Natural killer cell (primary cell): ENCODE results near the gene CIB2. TPM values are rescaled to one million over a fixed set of nuclear protein-coding genes. Genes with fewer than 3 reads are reported as not detected.
A peak's percentile ranks its signal among the peaks of the same experiment; 100 is the strongest.

ENCODE experiments used
- ATAC-seq, 3 donors: fragments of 150-1000 bp in 2 of 3; fragments of 200-7000 bp in 1 of 3; cut with Tn5 transposase; 1 replicate in 1 of 3; 2 replicates in 2 of 3; pipeline ENCODE4 v1.10.0; 2021; ENCODE audit warnings: mild to moderate bottlenecking in 2 of 3, moderate library complexity in 2 of 3
- DNase-seq, 2 donors: peaks; one replicate each; pipeline versions ENCODE4 v3.0.0 to v3.0.0-alpha.2; 2013 to 2021; ENCODE audit warnings: mixed read lengths in 1 of 2
- H3K27ac ChIP-seq: one replicate; pipeline ENCODE4 v1.5.1; 2013; ENCODE audit warnings: mild to moderate bottlenecking, low read length
- H3K27me3 ChIP-seq: one replicate; pipeline ENCODE4 v1.6.1; 2013; ENCODE audit warnings: low read length; ENCODE audit not compliant: control insufficient read depth, insufficient read depth
- H3K36me3 ChIP-seq: one replicate; pipeline ENCODE4 v1.6.1; 2013; ENCODE audit warnings: low read length; ENCODE audit not compliant: control insufficient read depth, insufficient read depth
- H3K4me1 ChIP-seq: one replicate; pipeline ENCODE4 v1.6.1; 2013; ENCODE audit warnings: low read length; ENCODE audit not compliant: control insufficient read depth, insufficient read depth
- H3K4me3 ChIP-seq: one replicate; pipeline ENCODE4 v1.5.1; 2013; ENCODE audit warnings: low read length
- H3K9me3 ChIP-seq: one replicate; pipeline ENCODE4 v1.6.1; 2013; ENCODE audit warnings: low read length; ENCODE audit not compliant: control insufficient read depth, insufficient read depth
- H3K27ac Mint-ChIP-seq, 2 donors: one replicate each; pipeline ENCODE4 v1.8.0; 2022; ENCODE audit warnings: mild to moderate bottlenecking in 2 of 2, mixed read lengths in 2 of 2, moderate library complexity in 1 of 2
- H3K27me3 Mint-ChIP-seq, 2 donors: one replicate each; pipeline ENCODE4 v1.8.0; 2022; ENCODE audit warnings: low read depth in 2 of 2, mixed read lengths in 2 of 2
- H3K36me3 Mint-ChIP-seq: one replicate; pipeline ENCODE4 v1.8.0; 2022; ENCODE audit warnings: mixed read lengths
- H3K4me1 Mint-ChIP-seq, 2 donors: one replicate each; pipeline ENCODE4 v1.8.0; 2022; ENCODE audit warnings: mixed read lengths in 2 of 2
- H3K4me3 Mint-ChIP-seq: one replicate; pipeline ENCODE4 v1.8.0; 2022; ENCODE audit warnings: mild to moderate bottlenecking, moderate library complexity, mixed read lengths
- H3K9me3 Mint-ChIP-seq, 2 donors: one replicate each; pipeline ENCODE4 v1.8.0; 2022; ENCODE audit warnings: mixed read lengths in 2 of 2
- CTCF ChIP-seq: fragments of 200-600 bp; IDR thresholded peaks from one replicate; pipeline ENCODE4 v1.8.0; 2022; ENCODE audit warnings: antibody characterized with exemption
- WGBS: methylation state at CpG from one replicate; pipeline ENCODE4 v1.1.7; 2013; ENCODE audit warnings: missing lambda C conversion rate; ENCODE audit not compliant: insufficient coverage; 5-methylcytosine and 5-hydroxymethylcytosine counted together
- intact Hi-C: fragments of 100-400 bp; cut with micrococcal nuclease; formaldehyde crosslinking; loops from one replicate; pipeline ENCODE4 v1.14.2; 2022
- total RNA-seq, 4 donors: library from RNA; stranded (reverse); fragments of 120-200 nt in 1 of 4; gene quantifications; one replicate each; pipeline versions ENCODE4 v1.2.3 to v1.2.4, GENCODE V29; 2013 to 2022

CIB2 gene
- total RNA-seq, 3 donors from 2014 or later (not counting 1 experiment from before 2014, with no cell fraction given) = 0.25 to 1.5 (median 0.99) TPM

GRCh38 chr15:78069052-78069414 is 62.2 kb downstream of the CIB2 start:
- TF ChIP-seq CTCF = no peak
- no peaks in the 10 kb centered on the region for H3K9me3 ChIP-seq
- peaks cover 56% of the 10 kb centered on the region for H3K4me1 ChIP-seq
- DNase-seq (no peak), ATAC-seq (peak; percentile 27 to 42 (median 34))
- Mint-ChIP-seq H3K4me3 (peak overlapping the region; percentile 80), H3K27me3 (no peaks in the 10 kb centered on the region), H3K9me3 (no peaks in the 10 kb centered on the region), H3K36me3 (no peaks in the 10 kb centered on the region), H3K4me1 (peaks cover 8 to 13% of the 10 kb centered on the region in 2 donors), H3K27ac (no peak overlapping the region)
- H3K36me3 ChIP-seq = no peaks in the 10 kb centered on the region
- no peaks in the 10 kb centered on the region for H3K27me3 ChIP-seq
- peak overlapping the region; percentile 70 for H3K27ac ChIP-seq
- intact Hi-C loops = loop anchor here (2.0 to 5.0 kb wide), 2 partner anchors 33 to 34 kb away; no protein-coding TSS in a partner anchor
- no peak overlapping the region for H3K4me3 ChIP-seq
- WGBS = 14% methylated on average over 5 of the region's 7 CpGs

GRCh38 chr15:78067328-78068228 is 63.7 kb downstream of the CIB2 start:
- Histone ChIP-seq H3K36me3 (no peaks in the 10 kb centered on the region), H3K9me3 (no peaks in the 10 kb centered on the region), H3K4me3 (no peak overlapping the region), H3K4me1 (peaks cover 60% of the 10 kb centered on the region), H3K27ac (peak overlapping the region; percentile 70), H3K27me3 (no peaks in the 10 kb centered on the region)
- Mint-ChIP-seq H3K27ac (no peak overlapping the region), H3K27me3 (no peaks in the 10 kb centered on the region), H3K9me3 (no peaks in the 10 kb centered on the region), H3K36me3 (no peaks in the 10 kb centered on the region), H3K4me3 (peak overlapping the region; percentile 54), H3K4me1 (peaks cover 11 to 16% of the 10 kb centered on the region in 2 donors)
- DNase-seq (no peak), ATAC-seq (no peak)
- 80% methylated on average over 1 of the region's 1 CpG for WGBS
- intact Hi-C loops = loop anchor here (1.0 to 5.0 kb wide), 3 partner anchors 17 to 35 kb away; no protein-coding TSS in a partner anchor
- no peak for TF ChIP-seq CTCF

GRCh38 chr15:78065973-78066946 is 65.0 kb downstream of the CIB2 start:
- H3K4me3 ChIP-seq = no peak overlapping the region
- H3K9me3 ChIP-seq = no peaks in the 10 kb centered on the region
- no peak for ATAC-seq
- no peak for TF ChIP-seq CTCF
- Mint-ChIP-seq H3K9me3 (no peaks in the 10 kb centered on the region), H3K27ac (no peak overlapping the region), H3K4me3 (peak overlapping the region; percentile 47), H3K36me3 (no peaks in the 10 kb centered on the region), H3K27me3 (no peaks in the 10 kb centered on the region), H3K4me1 (peaks cover 14 to 15% of the 10 kb centered on the region in 2 donors)
- intact Hi-C loops = loop anchor here (5.0 kb wide), 1 partner anchor 36 kb away; no protein-coding TSS in a partner anchor
- peaks cover 64% of the 10 kb centered on the region for H3K4me1 ChIP-seq
- no peaks in the 10 kb centered on the region for H3K36me3 ChIP-seq
- no peak for DNase-seq
- H3K27ac ChIP-seq = peak overlapping the region; percentile 40
- no peaks in the 10 kb centered on the region for H3K27me3 ChIP-seq
- 37% methylated on average over 6 of the region's 7 CpGs for WGBS
